ENCODE measurements around the gene SLC52A3.

Gene SLC52A3

GRCh38 chr20:730005-730404, 38.3 kb downstream of the SLC52A3 start:
- Histone ChIP-seq H3K9me2 (ENCODE audit: low read depth, low read length) (no peaks in the 10 kb centered on the region), H4K20me1 (ENCODE audit: insufficient read depth, low read length) (no peaks in the 10 kb centered on the region), H3F3A (ENCODE audit: insufficient read depth, low read length) (no peaks in the 10 kb centered on the region), H3K4me2 (ENCODE audit: low read length) (no peak overlapping the region), H3K79me2 (ENCODE audit: insufficient read depth, low read length) (no peaks in the 10 kb centered on the region), H3K4me3 (ENCODE audit: low read depth, low read length, poor library complexity, severe bottlenecking) (no peak overlapping the region), H3K27ac (ENCODE audit: low read depth, low read length, poor library complexity, severe bottlenecking) (no peak overlapping the region), H3K4me1 (ENCODE audit: insufficient read depth, low read length, severe bottlenecking) (no peaks in the 10 kb centered on the region), H3K9ac (ENCODE audit: low read length) (no peak overlapping the region), H2AFZ (ENCODE audit: low read length) (no peak overlapping the region), H3K36me3 (ENCODE audit: insufficient read depth, low read length) (no peaks in the 10 kb centered on the region), H3K27me3 (ENCODE audit: insufficient read depth, low read length) (no peaks in the 10 kb centered on the region; the same call in 1 of the 2 replicates), H3K9me3 (ENCODE audit: low read length) (no peaks in the 10 kb centered on the region)
- TF ChIP-seq EZH2 (IDR thresholded peaks at IDR 0.05; ENCODE audit: borderline replicate concordance, low read length): no peak
- no peak for TF ChIP-seq CTCF (IDR thresholded peaks at IDR 0.05; ENCODE audit: low read length)

- Histone ChIP-seq H3K4me2 (ENCODE audit: low read length) (peak overlapping the region; percentile 55), H3K9me3 (ENCODE audit: low read length) (no peaks in the 10 kb centered on the region), H2AFZ (ENCODE audit: low read length) (no peak overlapping the region), H4K20me1 (ENCODE audit: insufficient read depth, low read length) (no peaks in the 10 kb centered on the region), H3K36me3 (ENCODE audit: insufficient read depth, low read length) (no peaks in the 10 kb centered on the region), H3K27me3 (ENCODE audit: insufficient read depth, low read length) (no peaks in the 10 kb centered on the region; the same call in 1 of the 2 replicates), H3K9me2 (ENCODE audit: low read depth, low read length) (no peaks in the 10 kb centered on the region), H3K4me3 (ENCODE audit: low read depth, low read length, poor library complexity, severe bottlenecking) (peak overlapping the region; percentile 38), H3K79me2 (ENCODE audit: insufficient read depth, low read length) (no peaks in the 10 kb centered on the region), H3K27ac (ENCODE audit: low read depth, low read length, poor library complexity, severe bottlenecking) (no peak overlapping the region), H3F3A (ENCODE audit: insufficient read depth, low read length) (no peaks in the 10 kb centered on the region), H3K4me1 (ENCODE audit: insufficient read depth, low read length, severe bottlenecking) (no peaks in the 10 kb centered on the region), H3K9ac (ENCODE audit: low read length) (no peak overlapping the region)
- TF ChIP-seq EZH2 (IDR thresholded peaks at IDR 0.05; ENCODE audit: borderline replicate concordance, low read length): no peak
- TF ChIP-seq CTCF (IDR thresholded peaks at IDR 0.05; ENCODE audit: low read length): peak; percentile 60
Measured at GRCh38 chr20:728256-728944, 39.9 kb downstream of the SLC52A3 start.

- no peaks in the 10 kb centered on the region for H4K20me1 ChIP-seq (ENCODE audit: insufficient read depth, low read length)
- H3K4me1 ChIP-seq (ENCODE audit: insufficient read depth, low read length, severe bottlenecking): no peaks in the 10 kb centered on the region
- no peak overlapping the region for H3K4me3 ChIP-seq (ENCODE audit: low read depth, low read length, poor library complexity, severe bottlenecking)
- no peaks in the 10 kb centered on the region for H3K36me3 ChIP-seq (ENCODE audit: insufficient read depth, low read length)
- no peak overlapping the region for H3K4me2 ChIP-seq (ENCODE audit: low read length)
- H3K27me3 ChIP-seq (ENCODE audit: insufficient read depth, low read length): no peaks in the 10 kb centered on the region; the same call in 1 of the 2 replicates
- no peaks in the 10 kb centered on the region for H3K9me3 ChIP-seq (ENCODE audit: low read length)
- no peaks in the 10 kb centered on the region for H3K79me2 ChIP-seq (ENCODE audit: insufficient read depth, low read length)
- no peak for TF ChIP-seq CTCF (IDR thresholded peaks at IDR 0.05; ENCODE audit: low read length)
- TF ChIP-seq EZH2 (IDR thresholded peaks at IDR 0.05; ENCODE audit: borderline replicate concordance, low read length): no peak
- H2AFZ ChIP-seq (ENCODE audit: low read length): no peak overlapping the region
- no peaks in the 10 kb centered on the region for H3K9me2 ChIP-seq (ENCODE audit: low read depth, low read length)
- no peaks in the 10 kb centered on the region for H3F3A ChIP-seq (ENCODE audit: insufficient read depth, low read length)
- H3K9ac ChIP-seq (ENCODE audit: low read length): no peak overlapping the region
- no peak overlapping the region for H3K27ac ChIP-seq (ENCODE audit: low read depth, low read length, poor library complexity, severe bottlenecking)
Measured at GRCh38 chr20:726160-726559, 42.1 kb downstream of the SLC52A3 start.
